ENCODE measurements around the gene ANKRD45. TPM values are rescaled to one million over a fixed set of nuclear protein-coding genes. Genes with fewer than 3 reads are reported as not detected.
"Not testable (repeated sequence)": the region's sequence is repeated elsewhere in the genome, so short reads cannot be mapped to it uniquely, and the experiment has no call there.

ANKRD45 gene
- total RNA-seq, 1 experiment from 2014 or later: 0.23 TPM

GRCh38 chr1:173642450-173643139 is 27.1 kb downstream of the ANKRD45 start:
- not testable (repeated sequence) for DNase-seq (ENCODE audit: low read depth)

DNA sequence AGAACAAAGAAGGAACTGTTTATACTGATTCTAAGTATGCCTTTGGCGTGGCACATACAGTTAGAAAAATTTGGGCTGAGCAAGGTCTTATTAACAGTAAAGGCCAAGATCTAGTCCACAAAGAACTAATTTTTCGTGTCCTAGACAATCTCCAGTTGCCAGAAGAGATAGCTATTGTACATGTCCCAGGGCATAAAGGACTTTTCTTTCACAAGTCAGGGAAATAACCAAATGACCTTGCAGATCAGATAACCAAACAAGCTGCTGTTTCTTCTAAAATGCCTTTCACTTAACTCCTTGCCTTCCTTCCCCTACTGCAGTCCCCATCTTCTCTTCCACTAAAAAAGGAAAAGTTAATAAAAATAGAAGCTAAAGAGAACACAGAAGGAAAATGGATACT is 30.5 kb downstream of the ANKRD45 start:
- no peak for DNase-seq (ENCODE audit: low read depth)

- DNase-seq (ENCODE audit: low read depth): no peak
These were observed 31.3 kb downstream of the ANKRD45 start for GRCh38 chr1:173638043-173639021.

DNA sequence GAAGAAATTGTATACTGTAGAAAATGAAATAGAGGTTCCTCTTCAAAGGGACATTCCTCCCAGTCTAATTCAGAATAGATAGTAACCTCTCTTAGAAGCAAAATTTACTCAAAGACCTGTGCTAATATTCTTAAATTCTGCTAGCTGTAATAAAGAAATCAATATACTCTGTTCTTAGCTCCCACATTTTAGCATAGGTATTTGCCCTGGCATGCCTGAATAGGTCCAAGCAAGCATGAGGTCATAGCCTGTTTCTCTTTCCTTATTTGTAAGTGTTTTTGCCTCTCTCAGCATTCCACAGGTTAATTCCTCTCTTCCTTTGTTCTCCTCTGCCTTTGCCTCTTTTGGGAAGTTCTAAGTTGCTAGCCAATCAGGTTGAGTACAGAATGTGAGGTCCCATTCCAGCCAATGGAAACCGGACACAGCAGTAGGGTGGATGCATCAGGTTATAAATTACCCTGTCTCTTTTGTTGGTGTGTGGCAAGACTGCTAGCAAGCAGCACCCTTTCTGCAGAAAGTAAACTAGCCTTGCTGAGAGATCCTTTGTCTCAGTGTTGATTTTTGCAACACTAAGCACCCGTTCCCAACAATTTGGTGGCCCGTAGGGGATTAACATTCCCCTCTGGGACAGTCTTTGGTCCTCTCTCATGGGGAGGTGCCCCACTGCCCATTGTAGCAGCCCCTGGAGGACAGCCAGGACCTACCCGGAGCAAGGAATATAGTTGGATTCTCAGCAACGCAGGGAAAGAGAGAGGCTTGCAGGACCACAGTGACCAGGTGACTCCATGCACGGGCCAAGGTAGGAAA is 32.2 kb downstream of the ANKRD45 start:
- DNase-seq (ENCODE audit: low read depth): not testable (repeated sequence)

DNA sequence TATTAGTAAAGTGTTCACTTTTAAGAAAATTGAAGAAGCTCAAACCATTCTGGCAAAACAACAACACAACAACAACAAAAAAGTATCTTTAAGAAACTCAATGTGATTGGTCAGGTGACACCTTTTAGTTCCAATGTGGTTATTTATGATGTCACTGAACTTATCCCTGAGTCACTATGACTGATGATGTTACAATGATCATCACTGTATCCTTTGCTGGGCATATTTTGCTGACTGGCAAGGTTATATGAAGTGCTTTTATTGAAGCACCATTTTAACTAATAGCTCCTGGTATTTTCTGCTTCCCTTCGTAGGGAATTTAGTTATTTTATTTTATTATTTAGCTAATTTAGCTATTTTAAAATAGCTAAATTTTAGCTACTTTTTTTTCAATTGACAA is 34.5 kb downstream of the ANKRD45 start, which contains the start of gene TEX50:
TSS of gene TEX50 (plus strand) at position 223 of the 400 bp plus-strand sequence. CDS start 184 bp downstream, outside the sequence.
- DNase-seq (ENCODE audit: low read depth): no peak

DNA sequence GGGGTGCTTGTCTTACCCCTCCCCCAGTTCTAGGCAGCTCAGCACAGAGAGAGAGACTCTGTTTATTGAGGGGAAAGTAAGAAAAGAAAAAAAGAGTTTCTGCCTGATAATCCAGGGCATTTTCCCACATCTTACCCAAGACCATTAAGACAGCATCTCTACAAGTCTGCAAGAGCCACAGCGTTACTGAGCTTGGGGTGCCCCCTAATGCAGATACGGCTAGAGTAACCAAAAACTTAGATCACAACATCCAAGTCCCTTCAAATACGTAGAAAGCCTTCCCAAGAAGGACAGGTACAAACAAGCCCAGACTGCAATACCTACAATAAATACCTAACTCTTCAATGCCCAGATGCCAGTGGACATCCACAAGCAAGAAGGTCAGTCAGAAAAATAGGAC is 40.8 kb downstream of the ANKRD45 start:
- DNase-seq (ENCODE audit: low read depth): no peak

DNA sequence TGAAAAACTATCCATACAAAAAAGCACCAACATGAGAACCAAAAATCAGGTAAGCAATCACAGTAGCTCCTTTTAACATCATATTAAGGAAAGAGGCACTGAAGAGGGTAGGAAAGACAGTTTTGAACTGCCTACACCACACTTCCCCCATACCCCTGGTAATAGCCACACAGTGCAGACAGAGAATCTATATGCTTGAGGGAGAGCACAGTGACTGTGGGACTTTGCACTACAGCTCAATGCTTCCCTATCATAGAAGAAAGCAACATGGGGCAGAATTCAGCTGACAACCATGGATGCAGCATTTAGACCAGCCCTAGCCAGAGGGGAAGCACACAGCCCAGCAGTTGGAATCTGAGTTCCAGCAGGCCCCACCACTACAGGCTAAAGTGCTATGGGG is 42.4 kb downstream of the ANKRD45 start:
- DNase-seq (ENCODE audit: low read depth): no peak

DNA sequence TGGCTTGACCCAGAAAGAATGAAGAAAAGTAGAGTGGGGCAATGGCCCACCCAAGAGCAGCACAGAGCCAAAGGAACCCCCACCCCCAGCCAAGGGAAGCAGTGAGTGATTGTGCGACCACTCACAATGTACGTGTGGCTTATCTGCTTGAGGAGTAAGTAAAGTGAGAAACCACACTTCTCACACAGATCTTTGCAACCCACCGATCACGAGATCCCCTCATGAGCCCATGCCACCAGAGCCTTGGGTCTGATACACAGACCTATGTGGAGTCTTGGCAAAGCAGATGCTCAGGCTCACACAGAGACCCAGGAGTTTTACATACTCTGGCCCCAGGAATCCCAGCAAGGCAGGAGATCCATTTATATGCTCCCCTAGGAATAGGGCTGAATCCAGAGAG is 52.8 kb downstream of the ANKRD45 start:
- DNase-seq (ENCODE audit: low read depth): no peak

GRCh38 chr1:173613086-173613485 is 56.6 kb downstream of the ANKRD45 start:
- not testable (repeated sequence) for DNase-seq (ENCODE audit: low read depth)

- DNase-seq (ENCODE audit: low read depth): no peak
These were observed 61.0 kb downstream of the ANKRD45 start for GRCh38 chr1:173608503-173609216.

- peak; percentile 30 for DNase-seq (ENCODE audit: low read depth)
These were observed 66.5 kb downstream of the ANKRD45 start, which contains the start of gene SLC9C2 for GRCh38 chr1:173603056-173603591. Gene SLC9C2, minus strand, starts transcription at chr1:173603072. Its CDS starts 1,296 bp downstream, at chr1:173601776.

GRCh38 chr1:173601588-173601987 is 68.1 kb downstream of the ANKRD45 start:
- no peak for DNase-seq (ENCODE audit: low read depth)

- no peak for DNase-seq (ENCODE audit: low read depth)
These were observed 73.4 kb downstream of the ANKRD45 start for GRCh38 chr1:173596097-173596825.

GRCh38 chr1:173591138-173591537 is 78.5 kb downstream of the ANKRD45 start:
- DNase-seq (ENCODE audit: low read depth): not testable (repeated sequence)

- peak; percentile 60 for DNase-seq (ENCODE audit: low read depth)
These were observed 79.1 kb downstream of the ANKRD45 start for GRCh38 chr1:173590557-173590956.

DNA sequence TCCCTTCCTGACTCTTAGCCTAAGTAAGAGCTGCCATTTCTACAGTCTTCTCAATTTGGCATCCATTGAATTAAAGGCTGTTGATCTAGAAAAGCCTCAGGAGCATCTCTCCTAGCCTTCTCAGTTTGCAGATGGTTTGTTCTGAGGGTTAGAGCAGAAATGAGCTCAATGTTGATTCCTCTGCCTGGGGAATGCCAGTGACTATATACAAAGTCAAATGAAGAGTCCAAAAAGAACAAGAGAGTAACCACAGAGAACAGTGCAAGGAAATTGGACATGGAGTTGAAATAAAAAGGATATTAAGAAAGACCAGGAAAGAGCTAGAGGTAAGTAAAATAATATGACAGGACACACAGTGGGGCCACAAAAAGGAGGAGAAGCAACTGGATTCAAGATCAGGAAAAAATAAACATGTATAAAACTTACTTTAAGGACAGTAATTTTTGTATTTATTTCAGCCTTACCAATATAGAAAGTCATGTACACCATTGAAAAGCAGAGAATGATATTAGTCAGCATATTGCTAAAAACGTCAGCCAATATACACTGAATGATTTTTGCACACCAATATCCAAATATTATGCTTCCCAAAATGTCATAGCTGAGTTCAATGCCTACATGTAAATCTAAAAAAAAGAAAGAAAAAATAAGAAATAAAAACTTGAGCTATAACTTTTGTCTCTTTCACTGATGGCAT is 88.1 kb downstream of the ANKRD45 start:
- no peak for DNase-seq (ENCODE audit: low read depth)

GRCh38 chr1:173580658-173581057 is 89.0 kb downstream of the ANKRD45 start:
- no peak for DNase-seq (ENCODE audit: low read depth)

- DNase-seq (ENCODE audit: low read depth): no peak
These were observed 89.6 kb downstream of the ANKRD45 start for GRCh38 chr1:173580071-173580470.

DNA sequence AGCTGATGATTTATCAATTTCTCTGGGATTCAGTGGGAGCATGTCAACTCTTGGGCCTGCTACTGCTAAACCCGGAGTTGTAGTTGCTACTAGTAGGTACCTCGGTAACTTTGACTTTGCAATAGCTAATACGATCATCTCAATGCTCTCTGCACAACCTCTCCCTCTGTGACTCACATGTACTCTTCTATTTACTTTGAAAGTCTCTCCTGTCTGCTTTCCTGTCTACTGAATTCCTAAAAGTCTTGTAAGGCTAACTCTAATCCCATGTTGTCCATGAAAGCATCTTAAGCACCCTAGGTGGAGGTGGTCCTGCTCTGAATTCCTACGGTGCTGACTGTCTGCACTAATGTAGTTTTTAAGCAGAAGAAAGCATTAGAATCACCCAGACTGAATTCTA is 96.1 kb downstream of the ANKRD45 start:
- DNase-seq (ENCODE audit: low read depth): no peak

All from Daoy (cell line).